GM19463 (cell line): ENCODE measurements around the gene RUNDC3A.
"Not testable (repeated sequence)": the region's sequence is repeated elsewhere in the genome, so short reads cannot be mapped to it uniquely, and the experiment has no call there.

Experiments
- ATAC-seq: cut with Tn5 transposase; IDR thresholded peaks from one replicate; pipeline ENCODE4 v1.9.1; 2021; ENCODE audit warnings: mild to moderate bottlenecking, moderate library complexity; ENCODE audit not compliant: unreplicated experiment

Gene RUNDC3A

DNA sequence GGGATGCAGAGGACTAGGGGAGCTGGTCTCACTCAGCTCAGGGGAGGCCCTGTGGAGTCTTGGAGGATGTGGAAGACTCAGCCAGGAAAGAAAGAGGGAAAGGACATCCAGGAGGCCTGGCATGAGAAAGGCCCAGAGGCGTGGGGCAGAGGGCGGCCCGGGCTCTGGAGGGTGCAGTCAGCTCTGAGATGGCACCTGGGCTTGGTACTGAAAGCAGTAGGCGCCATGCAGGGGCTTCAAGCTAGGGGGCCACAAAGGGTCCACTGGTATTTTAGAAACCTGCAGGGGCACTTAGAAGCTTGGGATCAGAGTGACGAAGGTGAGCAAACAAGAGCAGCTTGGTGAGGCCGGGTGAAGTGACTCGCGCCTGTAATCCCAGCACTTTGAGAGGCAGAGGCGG, 49.7 kb downstream of the RUNDC3A start:
- ATAC-seq = no peak

DNA sequence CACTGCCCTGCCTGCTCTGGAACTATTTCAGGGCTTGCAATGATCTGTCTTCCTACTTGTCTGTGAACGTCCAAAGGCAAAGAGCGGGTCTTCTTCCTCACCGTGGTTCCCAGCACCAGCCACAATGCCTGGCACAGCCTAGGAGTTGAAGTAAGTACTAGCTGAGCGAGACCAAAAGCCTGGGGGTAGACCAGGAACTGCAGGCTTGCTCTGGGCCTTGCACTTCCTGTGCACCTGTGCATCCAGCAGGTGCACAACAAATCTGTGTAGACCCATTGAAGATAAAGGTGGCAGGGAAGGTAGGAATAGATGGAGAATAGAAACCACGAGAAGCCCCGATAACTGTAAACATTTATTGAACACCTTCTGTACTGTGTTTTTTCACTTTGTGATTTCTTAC, 50.6 kb downstream of the RUNDC3A start:
- no peak for ATAC-seq

DNA sequence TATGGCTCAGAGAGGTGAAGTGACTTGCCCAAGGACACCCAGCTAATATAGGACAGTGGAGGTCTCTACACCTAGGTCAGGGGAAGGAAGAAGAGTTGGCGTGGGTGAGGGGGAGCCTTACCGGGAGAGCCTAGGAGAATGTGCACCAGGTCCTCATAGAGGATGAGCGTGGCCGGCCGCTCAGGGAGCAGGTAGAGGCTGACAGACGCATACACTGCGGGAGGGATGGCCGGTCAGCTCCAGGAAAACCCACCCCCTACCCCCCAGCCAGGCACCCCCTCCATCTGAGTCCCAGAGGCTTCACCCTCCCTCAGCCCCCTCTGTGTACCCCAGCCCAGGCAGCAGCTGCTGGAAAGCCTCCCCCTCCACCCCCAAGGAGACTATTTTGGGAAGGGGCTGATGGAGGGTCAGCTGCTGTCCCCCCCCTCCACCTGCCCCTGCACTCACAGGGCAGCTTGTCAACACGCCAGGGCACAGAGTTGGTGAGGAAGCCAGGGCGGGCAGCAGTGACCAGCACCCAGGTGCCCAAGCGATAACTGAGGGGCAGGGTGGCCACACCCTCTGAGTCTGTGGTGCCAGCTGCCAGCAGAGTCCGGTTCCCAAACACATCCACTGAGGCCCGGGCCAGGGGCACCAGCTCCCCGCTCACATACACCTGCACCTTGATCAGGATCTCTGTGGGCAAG, 51.2 kb downstream of the RUNDC3A start:
- ATAC-seq = no peak

DNA sequence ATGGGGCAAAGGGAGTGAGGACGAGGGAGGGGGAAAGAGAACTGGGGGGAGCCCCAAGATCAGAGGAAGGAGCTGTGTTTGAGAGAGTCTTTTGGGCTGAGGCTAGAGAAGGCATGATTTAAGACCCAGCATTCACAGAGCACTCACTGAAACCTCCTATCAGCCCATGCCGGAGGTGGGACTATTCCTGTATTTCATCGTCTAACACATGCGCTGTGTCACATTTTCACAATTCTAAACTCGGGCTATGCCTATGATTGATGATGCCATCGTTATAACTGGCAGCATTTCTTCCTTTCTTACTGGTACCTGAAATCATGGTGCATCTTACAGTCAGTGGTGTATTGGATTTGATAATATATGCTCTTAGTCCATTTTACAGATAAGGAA, 51.7 kb downstream of the RUNDC3A start:
- no peak for ATAC-seq

DNA sequence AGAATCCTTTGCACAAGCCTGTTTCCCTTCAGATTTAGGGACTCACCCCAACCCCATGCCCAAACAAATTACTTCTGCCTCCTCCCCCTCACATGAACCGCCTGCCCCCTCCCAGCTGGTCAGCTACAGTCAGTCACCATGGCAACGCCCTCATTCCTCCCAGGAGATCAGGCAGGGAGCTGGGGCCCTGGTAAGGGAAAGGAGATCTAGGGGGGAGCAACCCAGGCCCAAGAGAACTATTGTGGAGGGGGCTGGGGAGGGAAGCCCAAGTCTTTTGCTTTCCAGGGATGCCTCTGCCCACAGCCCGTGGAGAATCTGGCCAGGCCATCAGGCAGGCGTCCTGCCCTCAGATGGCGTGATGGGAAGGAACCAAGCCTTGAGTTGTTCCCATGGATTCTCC, 52.4 kb downstream of the RUNDC3A start:
- ATAC-seq = no peak

DNA sequence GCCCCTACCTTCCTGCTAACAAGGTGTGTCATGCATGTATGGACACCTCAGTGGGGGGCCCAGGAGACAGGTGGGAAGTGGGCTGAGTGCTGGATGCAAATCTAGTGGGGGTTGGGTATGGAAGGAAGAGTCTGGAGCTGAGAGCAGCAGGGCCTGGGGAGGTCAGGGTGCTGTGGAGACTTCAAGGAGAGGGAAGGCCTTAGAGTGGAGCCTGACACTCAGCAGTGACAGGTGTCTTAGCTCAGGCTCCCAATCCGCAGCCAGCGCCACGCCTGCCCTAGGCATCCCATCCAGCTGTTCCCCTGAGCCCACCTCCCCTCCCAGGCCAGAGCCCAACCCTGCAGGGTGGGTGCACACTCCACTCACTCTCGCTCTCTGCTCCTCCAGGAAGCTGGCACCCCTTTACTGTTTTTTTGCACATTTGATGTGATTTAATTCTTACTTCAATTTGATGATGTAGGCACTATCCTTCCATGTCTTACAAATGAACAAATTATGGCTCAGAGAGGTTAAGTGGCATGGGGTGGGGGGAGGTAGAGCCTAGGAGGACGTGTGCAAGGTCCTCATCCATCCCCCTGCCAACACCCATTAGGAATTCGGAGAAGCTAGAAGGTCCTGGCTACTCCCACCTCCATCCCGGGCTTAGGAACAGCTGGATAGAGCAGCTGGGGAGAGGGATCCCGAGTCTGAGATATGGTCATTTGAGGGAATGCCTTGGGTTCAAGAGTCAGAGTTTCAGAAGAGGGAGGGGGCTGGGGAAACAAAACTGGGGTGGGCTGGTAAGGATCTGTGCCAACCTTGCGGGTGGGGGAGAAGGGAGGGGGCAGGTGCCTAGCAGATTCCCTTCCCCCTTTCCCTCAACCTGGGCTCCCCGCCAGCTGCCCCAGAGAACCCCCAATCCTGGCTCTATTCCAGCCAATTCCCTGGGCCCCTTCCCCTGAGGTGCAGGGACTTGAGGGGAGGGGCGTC, 53.2 kb downstream of the RUNDC3A start:
- no peak for ATAC-seq

DNA sequence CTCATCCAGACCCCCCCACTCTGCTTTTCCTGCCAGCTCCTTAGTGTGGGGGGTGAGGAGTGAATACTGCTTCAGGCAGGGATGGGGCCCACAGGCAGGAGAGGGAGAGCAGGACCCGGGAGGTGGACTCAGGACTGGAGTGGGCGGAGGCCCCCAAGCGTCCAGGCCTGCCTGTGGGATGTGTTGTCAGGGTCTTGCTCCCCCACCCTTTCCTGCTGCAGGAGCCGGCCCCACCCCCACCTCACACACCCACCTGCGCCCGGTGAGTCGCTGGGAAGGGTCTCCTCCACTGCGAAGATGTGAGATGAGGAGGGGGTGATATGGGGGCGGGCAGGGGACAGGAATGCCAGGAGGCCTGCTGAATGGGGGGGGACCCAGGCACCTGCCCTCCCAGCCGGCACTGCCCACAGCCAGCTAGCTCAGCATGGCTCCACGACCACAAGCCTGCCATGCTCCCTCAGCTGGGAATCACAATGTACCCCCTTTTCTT, 54.1 kb downstream of the RUNDC3A start:
- no peak for ATAC-seq

DNA sequence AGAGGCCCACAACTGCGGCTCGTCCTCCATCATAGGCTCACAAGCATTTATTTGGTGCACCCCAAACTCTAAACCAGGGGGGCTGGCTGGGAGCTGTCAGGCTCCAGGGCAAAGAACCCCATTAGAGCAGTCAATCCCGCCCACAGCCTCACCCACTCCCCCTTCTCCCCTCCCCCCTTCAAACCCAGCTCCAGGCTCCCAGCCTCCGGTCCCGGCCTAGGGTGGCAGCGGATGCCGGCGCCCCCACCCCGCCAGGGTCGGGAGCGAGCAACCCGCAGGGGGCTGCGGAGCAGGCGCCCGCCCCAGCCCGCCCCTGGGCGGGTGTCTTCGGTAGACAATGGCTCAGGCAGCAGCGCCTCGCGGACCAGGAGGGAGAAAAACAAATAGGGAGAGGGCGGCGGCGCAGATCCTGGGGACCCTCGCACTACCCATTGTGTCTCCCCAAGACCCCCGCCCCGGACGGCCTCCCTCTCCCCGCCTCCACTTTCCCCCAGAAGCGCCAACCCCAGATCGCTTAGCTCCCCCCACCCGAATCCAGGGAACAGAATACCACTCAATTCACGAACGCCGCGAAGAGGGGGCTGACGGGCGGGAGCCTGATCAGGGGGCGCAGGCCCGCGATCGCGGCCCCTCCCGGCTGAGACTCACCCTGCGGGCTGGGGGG, 54.7 kb downstream of the RUNDC3A start:
- ATAC-seq = no peak

DNA sequence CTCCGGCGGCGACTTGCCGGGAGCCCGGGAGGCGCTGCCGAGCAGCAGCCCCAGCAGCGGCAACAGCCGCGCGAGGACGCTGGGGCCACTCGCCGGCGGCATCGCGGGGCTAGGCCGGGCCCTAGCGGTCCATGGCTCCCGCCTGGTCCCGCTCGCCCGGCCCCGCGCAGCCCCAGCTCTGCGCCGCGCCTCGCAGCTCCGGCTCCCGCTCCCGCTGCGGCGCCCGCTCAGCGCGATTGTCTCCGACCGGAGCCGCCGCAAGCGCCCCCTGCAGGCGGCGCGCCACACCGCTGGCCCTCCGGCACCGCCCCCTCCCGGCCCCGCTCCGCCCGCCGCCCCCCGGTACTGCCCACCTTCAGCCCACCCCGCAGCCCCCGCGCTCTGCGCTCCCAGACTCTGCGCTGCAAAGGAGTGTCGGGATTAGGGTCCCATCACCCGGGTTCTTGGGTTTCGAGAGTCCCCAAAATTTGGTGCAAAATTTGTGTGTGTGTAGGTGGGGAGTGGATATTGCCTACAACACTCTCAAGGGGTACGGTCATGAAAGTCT, 55.3 kb downstream of the RUNDC3A start, which contains the start of gene FAM171A2:
FAM171A2 (minus strand) TSS at position 241 of the 547 bp plus-strand sequence; CDS start at position 102, 139 bp downstream.
- no peak for ATAC-seq

DNA sequence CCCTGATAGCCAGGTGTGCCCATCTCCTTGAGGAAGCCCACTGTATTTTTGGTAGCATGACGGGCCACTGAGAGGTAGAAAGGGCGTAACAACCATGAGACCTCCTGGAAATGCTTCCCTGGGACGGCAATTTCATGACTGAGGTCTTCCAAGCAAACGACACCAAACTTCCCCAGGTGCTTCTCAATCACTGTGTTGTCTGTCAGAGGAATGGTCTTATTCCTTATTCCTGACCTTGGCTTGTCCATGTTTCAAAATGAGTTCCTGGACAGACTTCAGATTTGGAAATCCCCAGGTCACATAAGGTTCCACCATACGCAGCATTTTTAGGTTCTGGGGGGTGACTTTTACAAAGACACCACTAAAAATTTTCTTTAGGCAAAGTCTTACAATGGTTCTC, 56.6 kb downstream of the RUNDC3A start:
- not testable (repeated sequence) for ATAC-seq

DNA sequence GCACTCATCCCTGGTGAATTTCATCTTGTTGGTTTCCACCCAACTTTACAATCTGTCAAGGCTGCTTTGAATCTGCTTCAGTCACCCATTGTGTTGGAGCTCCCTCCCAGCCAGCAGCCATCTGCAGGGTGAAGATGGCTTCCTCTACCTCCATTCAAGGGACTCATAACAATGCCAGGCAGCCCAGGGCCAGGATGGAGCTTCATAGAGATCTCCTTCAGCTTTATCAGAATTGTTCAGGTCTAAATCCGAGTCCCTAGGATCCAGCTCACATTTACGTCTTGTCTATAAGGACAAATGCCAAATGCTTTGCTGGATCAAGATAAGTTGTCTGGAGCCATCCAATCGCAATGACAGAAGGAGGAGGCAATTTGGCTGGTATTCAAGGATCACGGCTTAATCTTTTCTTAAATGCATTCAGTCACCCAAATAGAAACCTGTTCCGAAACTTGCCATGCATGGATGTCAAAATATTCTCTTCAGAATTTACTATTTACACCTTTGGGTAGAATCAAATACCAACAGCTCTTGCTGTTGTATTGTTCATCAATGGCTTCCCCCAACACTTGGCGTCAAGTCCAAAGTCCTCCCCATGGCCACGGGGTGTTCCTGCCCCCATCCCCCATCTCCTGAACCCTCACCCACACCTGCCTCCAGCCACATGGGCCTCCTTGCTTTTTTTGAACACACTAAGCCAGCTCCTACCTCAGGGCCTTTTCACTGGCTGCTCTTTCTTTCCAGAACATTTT, 59.0 kb downstream of the RUNDC3A start:
- ATAC-seq = no peak
